Measurements from ENCODE around the gene PHF21A. TPM values are rescaled to one million over a fixed set of nuclear protein-coding genes. Genes with fewer than 3 reads are reported as not detected.

The PHF21A gene
- 6.4 and 12.5 TPM in 2 replicates for total RNA-seq

DNA sequence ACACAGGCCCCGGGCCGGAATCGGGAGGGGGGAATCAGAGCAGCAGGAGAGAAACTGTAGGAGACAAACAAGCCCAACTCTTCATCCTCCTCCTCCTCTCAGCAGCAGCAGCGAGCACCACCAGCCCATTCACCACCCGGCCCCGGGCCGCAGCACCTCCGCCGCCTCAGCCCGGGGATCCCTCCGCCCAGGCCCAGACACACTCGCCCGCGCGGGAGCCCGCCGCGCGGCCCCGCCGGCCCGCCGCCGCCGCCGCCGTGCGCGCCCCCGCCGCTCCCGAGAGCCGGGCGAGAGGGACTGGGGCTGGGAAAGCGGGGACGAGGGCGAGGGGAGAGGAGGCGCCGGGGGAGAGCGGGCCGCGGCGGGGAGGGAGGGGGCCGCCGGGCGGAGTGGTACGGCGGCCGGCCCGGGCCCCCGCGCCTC lies at the start of gene PHF21A:
Gene PHF21A, minus strand, starts transcription at position 154 of the 423 bp plus-strand sequence. CDS start 37,235 bp downstream, outside the sequence.

DNA sequence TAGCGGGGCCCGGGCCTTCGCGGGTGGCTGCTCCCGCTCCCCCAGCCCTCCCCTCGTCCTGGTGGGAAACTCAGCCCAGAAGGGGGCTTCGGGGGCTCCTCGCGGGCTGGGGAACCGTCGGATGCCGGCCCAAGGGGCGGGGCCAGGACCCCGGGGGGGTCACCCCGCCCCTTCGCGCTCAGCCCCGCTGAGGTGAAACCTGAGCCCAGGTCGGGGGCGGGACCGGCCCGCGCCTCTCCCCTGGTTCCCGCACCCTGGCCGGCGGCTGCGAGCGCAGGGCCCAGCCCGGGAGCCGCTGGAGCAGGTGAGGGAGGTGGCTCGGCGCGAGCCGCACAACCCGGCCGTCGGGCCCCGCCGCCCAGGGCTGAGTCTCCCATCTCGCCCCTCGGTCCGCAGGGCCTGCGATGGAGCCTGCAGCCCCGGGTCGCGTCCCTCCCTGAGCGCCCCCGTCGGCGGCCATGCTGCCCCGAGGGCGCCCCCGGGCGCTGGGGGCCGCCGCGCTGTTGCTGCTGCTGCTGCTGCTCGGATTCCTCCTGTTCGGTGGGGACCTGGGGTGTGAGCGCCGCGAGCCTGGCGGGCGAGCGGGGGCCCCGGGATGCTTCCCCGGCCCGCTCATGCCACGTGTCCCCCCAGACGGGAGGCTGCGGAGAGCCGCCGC lies 198.7 kb downstream of the PHF21A start, which contains the start of gene LARGE2:
Gene LARGE2, plus strand, starts transcription at position 232 of the 658 bp plus-strand sequence. Its CDS starts 227 bp downstream, at position 459.

GRCh38 chr11:45917623-45918330 lies 203.5 kb downstream of the PHF21A start, which contains the start of gene PEX16:
PEX16 (minus strand) TSS chr11:45917877; CDS start chr11:45917811, 66 bp downstream.

GRCh38 chr11:45906965-45907611 lies 214.2 kb downstream of the PHF21A start, which contains the start of gene FREY1:
FREY1 (minus strand) TSS chr11:45907271; CDS start chr11:45907245, 26 bp downstream.

DNA sequence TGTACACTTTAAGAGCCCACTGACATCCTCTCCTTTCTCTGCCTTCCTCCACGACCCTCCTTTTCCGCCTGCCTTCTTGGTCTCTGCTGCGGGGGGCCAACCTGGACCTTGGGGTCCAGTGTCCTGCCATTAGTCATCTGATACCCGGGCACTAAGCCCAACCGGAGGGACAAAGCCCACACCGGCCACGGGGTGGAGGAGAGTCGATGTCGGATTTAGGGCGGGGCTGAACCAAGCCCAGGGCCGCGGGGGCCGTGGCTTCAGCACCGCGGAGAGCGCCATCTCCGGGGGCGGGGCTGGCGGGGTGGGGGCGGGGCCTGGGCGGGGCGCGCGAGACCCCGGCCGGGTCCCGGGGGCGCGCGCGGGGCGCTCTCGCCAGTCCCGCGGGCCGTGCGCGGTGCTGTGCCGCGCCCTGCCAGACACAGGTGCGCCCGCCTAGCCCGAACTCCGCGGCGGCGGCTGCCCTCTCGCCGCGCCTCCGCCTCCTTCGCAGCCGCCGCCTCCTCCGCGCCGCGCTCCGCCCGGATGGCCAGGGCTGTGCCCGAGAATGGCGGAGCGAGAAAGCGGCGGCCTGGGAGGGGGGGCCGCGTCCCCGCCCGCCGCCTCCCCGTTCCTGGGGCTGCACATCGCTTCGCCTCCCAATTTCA lies 235.9 kb downstream of the PHF21A start, which contains the start of gene MAPK8IP1:
Gene MAPK8IP1, plus strand, starts transcription at position 378 of the 647 bp plus-strand sequence. Its CDS starts 170 bp downstream, at position 548.

Other genes starting within 250 kb of the PHF21A start
- 3.7 and 4.5 TPM in 2 replicates for gene MAPK8IP1, start 235.8 kb downstream of the PHF21A start, total RNA-seq
- gene FREY1, start 214.2 kb downstream of the PHF21A start, total RNA-seq = 0.54 and 0.75 TPM in 2 replicates
- gene PEX16, start 203.6 kb downstream of the PHF21A start, total RNA-seq = 33.1 and 36.0 TPM in 2 replicates
- gene LARGE2, start 198.8 kb downstream of the PHF21A start, total RNA-seq = under 0.01 and 0.09 TPM in 2 replicates
- gene CREB3L1, start 156.2 kb upstream of the PHF21A start, total RNA-seq = 0.72 and 8.3 TPM in 2 replicates
- 58.5 and 65.0 TPM in 2 replicates for gene DGKZ, start 226.0 kb upstream of the PHF21A start, total RNA-seq

Measured in endothelial cell of coronary artery (primary cell).